Activated naive CD4-positive, alpha-beta T cell treated with anti-CD3 and anti-CD28 coated beads, Interleukin-2, amount 10 ng/mL, durations not matched to agents 7 days and 5 days (primary cell): ENCODE data around the gene GGT1.

Experiments
- CTCF ChIA-PET: fragments of 350-600 bp; sonication (Branson Sonifier 250); formaldehyde crosslinking; loops from one replicate; lab custom pipeline; 2021; ENCODE audit warnings: antibody characterized with exemption; lab: Charles Lee
- DNase-seq: peaks from one replicate; pipeline ENCODE4 v3.0.0-alpha.2; 2020
- H3K27ac Mint-ChIP-seq: one replicate; pipeline ENCODE4 v1.8.0; 2021; ENCODE audit warnings: mild to moderate bottlenecking, moderate library complexity, mixed read lengths
- H3K27me3 Mint-ChIP-seq: one replicate; pipeline ENCODE4 v1.8.0; 2021; ENCODE audit warnings: mild to moderate bottlenecking, mixed read lengths
- H3K36me3 Mint-ChIP-seq: one replicate; pipeline ENCODE4 v1.8.0; 2021; ENCODE audit warnings: mixed read lengths
- H3K4me1 Mint-ChIP-seq: one replicate; pipeline ENCODE4 v1.8.0; 2021; ENCODE audit warnings: mixed read lengths
- H3K4me3 Mint-ChIP-seq: one replicate; pipeline ENCODE4 v1.8.0; 2021; ENCODE audit warnings: mild to moderate bottlenecking, moderate library complexity, mixed read lengths
- H3K9me3 Mint-ChIP-seq: one replicate; pipeline ENCODE4 v1.8.0; 2021; ENCODE audit warnings: mixed read lengths

GGT1 gene

GRCh38 chr22:24578355-24579257 is 24.4 kb upstream of the GGT1 start:
- no peaks in the 10 kb centered on the region for H3K9me3 Mint-ChIP-seq
- H3K4me1 Mint-ChIP-seq = no peaks in the 10 kb centered on the region
- CTCF ChIA-PET = no interaction called here
- H3K27me3 Mint-ChIP-seq = no peaks in the 10 kb centered on the region
- no peak overlapping the region for H3K4me3 Mint-ChIP-seq
- no peak for DNase-seq
- peaks cover 16% of the 10 kb centered on the region for H3K36me3 Mint-ChIP-seq
- no peak overlapping the region for H3K27ac Mint-ChIP-seq

- H3K27ac Mint-ChIP-seq = no peak overlapping the region
- H3K4me1 Mint-ChIP-seq = no peaks in the 10 kb centered on the region
- H3K36me3 Mint-ChIP-seq = peaks cover 16% of the 10 kb centered on the region
- no peaks in the 10 kb centered on the region for H3K9me3 Mint-ChIP-seq
- no peaks in the 10 kb centered on the region for H3K27me3 Mint-ChIP-seq
- H3K4me3 Mint-ChIP-seq = no peak overlapping the region
- CTCF ChIA-PET = no interaction called here
- no peak for DNase-seq
These were observed 23.8 kb upstream of the GGT1 start for GRCh38 chr22:24579258-24579601.

GRCh38 chr22:24580276-24580675 is 22.7 kb upstream of the GGT1 start:
- CTCF ChIA-PET = no interaction called here
- H3K36me3 Mint-ChIP-seq = peaks cover 8% of the 10 kb centered on the region
- no peak overlapping the region for H3K27ac Mint-ChIP-seq
- H3K4me1 Mint-ChIP-seq = peaks cover 2% of the 10 kb centered on the region
- H3K27me3 Mint-ChIP-seq = no peaks in the 10 kb centered on the region
- H3K9me3 Mint-ChIP-seq = no peaks in the 10 kb centered on the region
- DNase-seq = no peak
- no peak overlapping the region for H3K4me3 Mint-ChIP-seq

DNA sequence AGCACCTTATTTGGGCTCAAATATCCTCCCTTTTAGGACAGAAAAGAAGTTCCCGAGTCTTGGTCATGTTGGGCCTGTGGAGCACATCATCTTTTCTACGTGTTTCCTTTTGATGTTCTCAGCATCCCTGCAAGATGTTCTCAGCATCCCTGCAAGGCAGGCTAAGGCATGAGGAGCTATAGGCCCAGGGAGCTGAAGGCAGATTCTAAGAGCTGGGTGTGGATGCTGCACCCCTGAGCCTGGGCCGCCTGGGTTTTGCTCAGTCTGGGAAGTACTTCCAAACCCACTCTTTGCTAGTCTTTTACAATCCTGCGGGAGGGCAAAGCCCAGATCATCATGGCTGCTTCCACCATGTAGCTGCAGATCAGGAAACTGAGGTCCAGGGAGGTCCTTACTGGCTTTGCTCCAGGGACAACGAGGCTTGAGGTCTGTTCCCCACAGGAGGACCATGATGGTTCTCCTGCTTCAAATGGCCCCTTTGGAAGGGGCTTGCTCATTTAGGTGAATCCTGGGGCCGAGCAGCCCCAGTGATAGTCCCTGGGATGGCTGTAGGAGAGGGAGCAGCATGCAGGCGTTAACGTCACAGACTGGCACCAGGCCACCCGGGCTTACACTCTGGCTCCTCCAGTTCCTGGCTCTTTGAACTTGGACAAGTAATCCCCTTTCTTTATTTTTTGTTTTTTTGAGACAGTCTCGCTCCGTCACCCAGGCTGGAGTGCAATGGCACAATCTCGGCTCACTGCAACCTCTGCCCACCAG is 20.8 kb upstream of the GGT1 start:
- no peak overlapping the region for H3K4me3 Mint-ChIP-seq
- peaks cover 2% of the 10 kb centered on the region for H3K36me3 Mint-ChIP-seq
- CTCF ChIA-PET = no interaction called here

GRCh38 chr22:24583221-24584165 is 19.5 kb upstream of the GGT1 start:
- no peaks in the 10 kb centered on the region for H3K27me3 Mint-ChIP-seq
- H3K36me3 Mint-ChIP-seq = peaks cover 2% of the 10 kb centered on the region
- H3K9me3 Mint-ChIP-seq = no peaks in the 10 kb centered on the region
- CTCF ChIA-PET = interaction anchor here (0.9 kb wide), 1 partner anchor 267 kb away, joined by 3 read pairs; no protein-coding TSS in a partner anchor
- H3K4me1 Mint-ChIP-seq = peaks cover 2% of the 10 kb centered on the region
- no peak overlapping the region for H3K4me3 Mint-ChIP-seq
- H3K27ac Mint-ChIP-seq = peak overlapping the region; percentile 11
- no peak for DNase-seq

More for the DNA sequence above, 20.8 kb upstream of the GGT1 start:
- Mint-ChIP-seq H3K9me3 (no peaks in the 10 kb centered on the region), H3K27ac (no peak overlapping the region), H3K4me1 (peaks cover 2% of the 10 kb centered on the region), H3K27me3 (no peaks in the 10 kb centered on the region)
- DNase-seq = no peak

- no peaks in the 10 kb centered on the region for H3K9me3 Mint-ChIP-seq
- DNase-seq = no peak
- H3K4me1 Mint-ChIP-seq = peaks cover 2% of the 10 kb centered on the region
- H3K27ac Mint-ChIP-seq = peak overlapping the region; percentile 11
- no peak overlapping the region for H3K4me3 Mint-ChIP-seq
- H3K36me3 Mint-ChIP-seq = no peaks in the 10 kb centered on the region
- H3K27me3 Mint-ChIP-seq = no peaks in the 10 kb centered on the region
- CTCF ChIA-PET = interaction anchor here (0.9 kb wide), 1 partner anchor 266 kb away, joined by 3 read pairs; no protein-coding TSS in a partner anchor
These were observed 18.7 kb upstream of the GGT1 start for GRCh38 chr22:24584166-24584790.

DNA sequence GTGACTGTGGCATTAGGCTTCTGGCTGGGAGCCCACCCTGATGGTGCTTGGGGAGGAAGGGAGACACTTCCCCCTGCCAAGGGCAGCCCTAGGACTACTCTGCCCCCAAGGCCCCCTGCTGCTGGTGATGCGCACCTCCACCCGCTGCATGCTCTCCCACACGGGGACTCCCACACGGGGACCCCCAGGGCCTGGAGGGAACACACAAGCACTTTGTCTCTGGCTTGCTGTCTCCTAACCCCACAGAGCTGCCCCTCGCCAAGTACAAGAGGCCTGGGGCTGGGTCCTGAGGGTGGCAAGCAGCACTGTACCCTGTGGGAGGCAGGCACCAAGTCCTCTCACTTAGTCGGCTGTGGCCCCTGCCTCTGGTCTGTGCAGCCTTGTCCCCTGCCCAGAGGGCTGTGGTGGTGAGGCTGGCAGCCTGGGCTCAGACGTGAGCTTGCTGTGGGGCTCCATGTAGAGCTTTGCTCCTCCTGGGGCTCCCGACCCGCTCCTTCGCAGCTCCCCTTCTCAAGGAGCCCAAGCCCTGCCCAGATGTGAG is 18.1 kb upstream of the GGT1 start:
- CTCF ChIA-PET = no interaction called here
- DNase-seq = no peak
- Mint-ChIP-seq H3K27me3 (no peaks in the 10 kb centered on the region), H3K9me3 (no peaks in the 10 kb centered on the region), H3K27ac (no peak overlapping the region), H3K36me3 (no peaks in the 10 kb centered on the region), H3K4me1 (peaks cover 2% of the 10 kb centered on the region), H3K4me3 (no peak overlapping the region)

- H3K4me3 Mint-ChIP-seq = no peak overlapping the region
- DNase-seq = no peak
- CTCF ChIA-PET = no interaction called here
- peaks cover 3% of the 10 kb centered on the region for H3K27me3 Mint-ChIP-seq
- no peaks in the 10 kb centered on the region for H3K36me3 Mint-ChIP-seq
- peaks cover 2% of the 10 kb centered on the region for H3K4me1 Mint-ChIP-seq
- no peaks in the 10 kb centered on the region for H3K9me3 Mint-ChIP-seq
- no peak overlapping the region for H3K27ac Mint-ChIP-seq
These were observed 17.5 kb upstream of the GGT1 start for GRCh38 chr22:24585461-24585860.

DNA sequence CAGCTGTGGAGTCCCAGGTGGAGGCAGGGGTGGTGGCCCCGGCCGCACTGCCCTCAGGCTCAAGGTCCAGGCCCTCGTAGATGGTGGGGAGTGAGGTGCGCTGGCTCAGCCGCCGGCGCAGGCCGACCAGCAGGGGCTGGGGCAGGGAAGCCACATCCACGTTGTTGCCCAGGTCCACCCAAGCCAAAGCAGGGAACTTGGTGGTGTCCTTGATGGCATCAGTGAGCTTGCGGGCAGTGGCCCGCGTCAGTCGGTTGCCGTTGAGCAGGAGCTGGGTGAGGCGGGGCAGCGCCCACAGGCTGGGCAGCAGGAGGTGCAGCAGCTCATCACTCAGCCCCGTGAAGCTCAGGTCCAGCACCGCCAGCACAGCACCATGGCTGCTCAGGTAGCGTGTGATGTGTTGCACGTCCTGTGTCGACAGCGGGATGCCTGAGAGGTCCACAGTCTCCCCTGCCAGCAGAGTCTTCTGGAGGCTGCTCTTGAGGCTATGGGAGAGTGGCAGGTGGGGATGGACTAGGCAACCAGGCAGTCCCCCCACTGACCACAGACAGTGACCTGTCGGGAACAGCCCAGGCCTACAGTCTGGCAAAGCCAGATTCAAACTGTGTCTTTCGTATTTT is 17.0 kb upstream of the GGT1 start:
- CTCF ChIA-PET = interaction anchor here (0.7 kb wide), 1 partner anchor 142 kb away, joined by 3 read pairs; no protein-coding TSS in a partner anchor
- H3K9me3 Mint-ChIP-seq = no peaks in the 10 kb centered on the region

DNA sequence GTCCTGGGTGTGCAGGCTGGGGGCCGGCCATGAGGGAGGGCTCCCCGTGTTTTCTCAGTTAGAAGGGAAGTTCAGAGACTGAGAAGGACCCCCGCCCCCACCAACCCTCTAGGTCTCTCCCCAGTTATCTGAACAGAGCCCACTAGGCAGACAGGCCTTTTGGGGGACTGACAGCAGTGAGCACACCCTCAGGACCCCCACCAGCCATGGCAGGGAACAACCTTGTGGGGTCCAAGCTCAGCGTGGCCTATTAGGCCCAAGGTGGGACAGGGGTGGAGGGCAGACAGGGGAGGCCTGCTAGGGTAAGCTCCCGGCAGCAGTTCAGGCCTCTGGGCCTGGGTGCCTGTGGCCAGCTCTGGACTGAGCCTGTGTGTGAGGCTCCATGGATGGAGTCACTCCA is 15.7 kb upstream of the GGT1 start:
- Mint-ChIP-seq H3K27ac (no peak overlapping the region), H3K27me3 (peaks cover 21% of the 10 kb centered on the region), H3K4me1 (peaks cover 5% of the 10 kb centered on the region), H3K4me3 (no peak overlapping the region), H3K9me3 (no peaks in the 10 kb centered on the region), H3K36me3 (no peaks in the 10 kb centered on the region)
- CTCF ChIA-PET = no interaction called here
- no peak for DNase-seq

More for the DNA sequence above, 17.0 kb upstream of the GGT1 start:
- no peak overlapping the region for H3K4me3 Mint-ChIP-seq
- H3K36me3 Mint-ChIP-seq = no peaks in the 10 kb centered on the region
- peaks cover 9% of the 10 kb centered on the region for H3K27me3 Mint-ChIP-seq
- H3K27ac Mint-ChIP-seq = no peak overlapping the region
- H3K4me1 Mint-ChIP-seq = peaks cover 2% of the 10 kb centered on the region
- DNase-seq = no peak

DNA sequence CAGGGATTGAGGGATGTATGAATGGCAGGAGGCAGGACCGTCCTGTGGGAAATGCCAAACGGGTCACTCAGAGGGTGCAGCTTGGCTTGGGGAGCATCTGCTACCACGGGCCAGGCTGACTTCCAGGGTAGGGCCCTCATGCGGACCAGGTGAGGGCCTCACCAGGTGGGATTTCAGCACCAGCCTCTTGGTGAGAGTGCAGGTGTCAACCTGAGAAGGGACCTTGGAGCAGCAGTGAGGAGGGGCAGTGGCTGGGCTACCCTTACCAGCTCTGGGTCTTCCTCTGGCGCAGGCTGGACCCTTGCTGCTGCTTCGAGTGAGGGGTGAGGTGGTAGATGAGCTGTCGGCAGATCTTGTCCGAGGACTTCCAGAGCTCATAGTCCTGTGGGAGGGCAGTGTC is 15.0 kb upstream of the GGT1 start:
- CTCF ChIA-PET = no interaction called here
- Mint-ChIP-seq H3K9me3 (no peaks in the 10 kb centered on the region), H3K4me3 (no peak overlapping the region), H3K27ac (no peak overlapping the region), H3K4me1 (peaks cover 8% of the 10 kb centered on the region), H3K36me3 (no peaks in the 10 kb centered on the region), H3K27me3 (peaks cover 27% of the 10 kb centered on the region)
- DNase-seq = no peak

- Mint-ChIP-seq H3K27me3 (peaks cover 31% of the 10 kb centered on the region), H3K4me3 (no peak overlapping the region), H3K36me3 (no peaks in the 10 kb centered on the region), H3K27ac (no peak overlapping the region), H3K4me1 (peaks cover 8% of the 10 kb centered on the region), H3K9me3 (no peaks in the 10 kb centered on the region)
- DNase-seq = no peak
- CTCF ChIA-PET = no interaction called here
These were observed 14.6 kb upstream of the GGT1 start for GRCh38 chr22:24588381-24588756.
